ENCODE measurements around the gene FBLL1. TPM values are rescaled to one million over a fixed set of nuclear protein-coding genes. Genes with fewer than 3 reads are reported as not detected.

FBLL1 gene
- total RNA-seq, 1 donor from 2014 or later, result not detected

DNA sequence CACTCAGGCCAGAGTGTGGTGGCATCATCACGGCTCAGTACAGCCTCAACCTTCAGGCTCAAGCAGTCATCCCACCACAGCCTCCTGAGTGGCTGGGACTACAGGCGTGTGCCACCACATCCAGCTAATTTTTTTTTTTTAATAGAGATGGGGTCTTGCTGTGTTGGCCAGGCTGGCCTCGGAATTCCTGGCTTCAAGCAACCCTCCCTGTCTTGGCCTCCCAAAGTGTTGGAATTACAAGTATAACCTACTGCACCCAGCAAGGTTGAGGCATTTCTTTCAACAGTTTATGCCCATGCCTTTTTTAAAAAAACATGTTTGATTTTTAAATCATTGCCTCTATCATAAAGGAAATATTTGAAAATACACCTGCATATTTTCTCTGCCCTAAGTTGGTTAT lies 40.0 kb upstream of the FBLL1 start:
- no peak for DNase-seq
- H3K27me3 ChIP-seq (ENCODE audit: low read depth), result no peaks in the 10 kb centered on the region
- ATAC-seq, result no peak
- intact Hi-C loops (cut with DNase I), result no loop called here
- peaks cover 13% of the 10 kb centered on the region for H3K4me1 ChIP-seq
- H3K36me3 ChIP-seq, result peaks cover 62% of the 10 kb centered on the region
- H3K4me3 ChIP-seq, result no peak overlapping the region
- H3K27ac ChIP-seq, result no peak overlapping the region
- H3K9me3 ChIP-seq, result no peaks in the 10 kb centered on the region
- TF ChIP-seq, protein P1, sequence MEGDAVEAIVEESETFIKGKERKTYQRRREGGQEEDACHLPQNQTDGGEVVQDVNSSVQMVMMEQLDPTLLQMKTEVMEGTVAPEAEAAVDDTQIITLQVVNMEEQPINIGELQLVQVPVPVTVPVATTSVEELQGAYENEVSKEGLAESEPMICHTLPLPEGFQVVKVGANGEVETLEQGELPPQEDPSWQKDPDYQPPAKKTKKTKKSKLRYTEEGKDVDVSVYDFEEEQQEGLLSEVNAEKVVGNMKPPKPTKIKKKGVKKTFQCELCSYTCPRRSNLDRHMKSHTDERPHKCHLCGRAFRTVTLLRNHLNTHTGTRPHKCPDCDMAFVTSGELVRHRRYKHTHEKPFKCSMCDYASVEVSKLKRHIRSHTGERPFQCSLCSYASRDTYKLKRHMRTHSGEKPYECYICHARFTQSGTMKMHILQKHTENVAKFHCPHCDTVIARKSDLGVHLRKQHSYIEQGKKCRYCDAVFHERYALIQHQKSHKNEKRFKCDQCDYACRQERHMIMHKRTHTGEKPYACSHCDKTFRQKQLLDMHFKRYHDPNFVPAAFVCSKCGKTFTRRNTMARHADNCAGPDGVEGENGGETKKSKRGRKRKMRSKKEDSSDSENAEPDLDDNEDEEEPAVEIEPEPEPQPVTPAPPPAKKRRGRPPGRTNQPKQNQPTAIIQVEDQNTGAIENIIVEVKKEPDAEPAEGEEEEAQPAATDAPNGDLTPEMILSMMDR (IDR thresholded peaks at IDR 0.05), result no peak

DNA sequence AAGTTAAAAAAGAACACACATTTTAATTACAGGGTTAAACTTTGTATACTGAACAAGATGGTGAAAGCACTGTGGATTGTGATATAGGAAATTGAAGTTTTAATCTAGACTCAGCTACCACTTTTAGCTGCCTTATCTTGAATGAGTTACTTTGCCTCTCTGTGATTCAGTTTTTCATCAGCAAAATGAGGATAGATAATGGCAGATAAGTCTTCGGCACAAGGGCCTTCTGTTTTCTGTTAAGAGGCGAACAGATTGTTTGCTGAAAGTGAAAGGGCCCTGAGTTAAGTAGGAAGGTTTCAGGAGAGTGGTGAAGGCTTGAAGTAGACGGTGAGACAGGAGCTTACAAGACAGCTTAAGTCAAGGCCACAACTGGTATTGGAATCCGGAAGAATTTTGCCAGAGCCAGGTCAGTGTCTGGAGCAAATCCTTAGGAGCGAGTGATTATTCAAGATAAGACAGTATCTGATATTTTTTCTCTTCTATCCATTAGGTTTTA lies 35.0 kb upstream of the FBLL1 start:
- no peak for ATAC-seq
- H3K9me3 ChIP-seq, result no peaks in the 10 kb centered on the region
- H3K4me3 ChIP-seq, result no peak overlapping the region
- no peak for DNase-seq
- H3K36me3 ChIP-seq, result peaks cover 100% of the 10 kb centered on the region
- TF ChIP-seq, protein P1 (IDR thresholded peaks at IDR 0.05), result no peak
- no peak overlapping the region for H3K27ac ChIP-seq
- H3K4me1 ChIP-seq, result no peaks in the 10 kb centered on the region
- intact Hi-C loops (cut with DNase I), result no loop called here
- no peaks in the 10 kb centered on the region for H3K27me3 ChIP-seq (ENCODE audit: low read depth)

DNA sequence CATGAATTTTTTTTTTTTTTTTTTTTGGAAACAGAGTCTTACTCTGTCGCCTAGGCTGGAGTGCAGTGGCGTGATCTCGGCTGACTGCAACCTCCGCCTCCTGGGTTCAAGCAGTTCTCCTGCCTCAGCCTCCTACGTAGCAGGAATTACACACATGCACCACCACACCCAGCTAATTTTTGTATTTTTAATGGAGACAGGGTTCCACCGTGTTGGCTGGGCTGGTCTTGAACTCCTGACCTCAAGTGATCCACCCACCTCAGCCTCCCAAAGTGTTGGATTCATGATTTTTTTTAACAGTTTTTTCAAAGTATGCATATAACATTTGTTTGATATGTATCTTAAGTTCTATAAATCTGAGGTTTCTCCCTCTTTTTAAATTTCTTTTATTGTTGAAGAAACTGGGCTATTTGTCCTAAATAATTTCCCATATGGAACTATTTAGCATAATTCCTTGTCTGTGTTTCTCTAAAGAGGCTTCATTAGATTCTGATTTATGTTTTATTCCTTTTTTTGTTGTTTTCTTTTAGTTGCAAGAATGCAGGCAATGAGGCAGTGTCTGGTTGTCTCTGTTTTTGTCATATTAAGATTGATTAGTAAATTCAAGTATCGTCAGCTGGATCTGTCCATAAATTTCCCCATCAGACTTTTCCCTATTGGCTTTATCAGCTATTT lies 26.4 kb upstream of the FBLL1 start:
- TF ChIP-seq, protein P1 (IDR thresholded peaks at IDR 0.05), result no peak
- intact Hi-C loops (cut with DNase I), result no loop called here
- Histone ChIP-seq H3K4me1 (no peaks in the 10 kb centered on the region), H3K9me3 (no peaks in the 10 kb centered on the region), H3K4me3 (no peak overlapping the region), H3K27ac (no peak overlapping the region), H3K36me3 (peaks cover 100% of the 10 kb centered on the region), H3K27me3 (ENCODE audit: low read depth) (no peaks in the 10 kb centered on the region)
- ATAC-seq (no peak), DNase-seq (no peak)

DNA sequence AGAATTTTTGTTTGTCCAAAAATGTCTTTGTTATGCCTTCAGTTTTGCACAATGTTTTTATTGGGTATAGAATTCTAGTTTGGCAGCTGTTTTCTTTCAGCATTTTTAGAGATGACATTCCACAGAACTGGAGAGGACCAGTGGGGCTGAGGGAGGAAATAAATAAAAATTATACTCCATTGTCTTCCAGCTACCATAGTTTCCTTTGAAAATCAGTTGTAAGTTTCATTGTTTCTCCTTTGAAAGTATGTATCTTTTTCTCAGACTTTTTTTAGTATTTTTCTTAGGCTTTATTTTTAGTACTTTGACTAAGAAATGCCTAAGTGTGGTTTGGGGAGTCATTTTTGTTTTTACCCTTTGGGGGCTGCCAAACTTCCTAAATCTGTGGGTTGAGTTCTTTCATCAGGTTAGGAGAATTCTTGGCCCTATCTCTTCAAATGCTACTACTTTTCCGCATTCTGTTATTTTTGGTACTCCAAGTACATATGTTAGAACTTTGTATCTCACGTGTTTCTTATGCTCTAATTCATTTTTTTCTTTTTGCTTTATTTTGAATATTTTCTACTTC lies 15.2 kb upstream of the FBLL1 start:
- Histone ChIP-seq H3K36me3 (peaks cover 100% of the 10 kb centered on the region), H3K27me3 (ENCODE audit: low read depth) (no peaks in the 10 kb centered on the region), H3K9me3 (peaks cover 8% of the 10 kb centered on the region), H3K27ac (no peak overlapping the region), H3K4me3 (no peak overlapping the region), H3K4me1 (no peaks in the 10 kb centered on the region)
- DNase-seq, result no peak
- ATAC-seq, result no peak
- intact Hi-C loops (cut with DNase I), result no loop called here
- TF ChIP-seq, protein P1 (IDR thresholded peaks at IDR 0.05), result no peak

DNA sequence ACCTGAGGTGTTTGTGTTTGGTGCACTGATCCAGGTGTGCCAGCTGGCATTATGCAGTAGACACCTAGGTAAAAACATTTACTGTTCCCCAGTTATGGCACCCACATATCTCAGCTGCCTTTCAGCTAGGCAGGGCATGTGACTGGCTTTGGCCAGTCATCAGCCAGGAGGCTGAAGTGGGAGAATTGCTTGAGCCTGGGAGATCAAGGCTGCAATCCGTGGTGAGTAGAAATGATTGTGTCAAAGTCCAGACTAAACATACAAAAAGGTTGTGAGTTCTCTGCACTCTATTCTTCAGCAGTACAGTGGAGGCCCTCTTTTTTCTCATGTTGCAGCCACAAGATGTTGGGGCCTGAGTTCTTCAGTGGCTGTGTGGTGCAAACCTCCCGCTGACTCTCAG lies 3.2 kb upstream of the FBLL1 start:
- Histone ChIP-seq H3K36me3 (peaks cover 3% of the 10 kb centered on the region), H3K27me3 (ENCODE audit: low read depth) (peaks cover 24% of the 10 kb centered on the region), H3K4me3 (no peak overlapping the region), H3K9me3 (no peaks in the 10 kb centered on the region), H3K27ac (no peak overlapping the region), H3K4me1 (peaks cover 7% of the 10 kb centered on the region)
- TF ChIP-seq, protein P1 (IDR thresholded peaks at IDR 0.05), result no peak
- ATAC-seq (no peak), DNase-seq (no peak)
- intact Hi-C loops (cut with DNase I), result no loop called here
